Psoas muscle (tissue), 8 donors: ENCODE measurements around the gene NT5DC4. TPM values are rescaled to one million over a fixed set of nuclear protein-coding genes. Genes with fewer than 3 reads are reported as not detected.

ENCODE experiments used
- ATAC-seq, 4 donors: fragments of 200-7000 bp; cut with Tn5 transposase; one replicate each; pipeline ENCODE4 v1.9.1; 2020; ENCODE audit warnings: moderate library complexity in 3 of 4, mild to moderate bottlenecking in 2 of 4
- DNase-seq, 2 donors: peaks; one replicate each; pipeline ENCODE4 v3.0.0-alpha.2; 2020
- H3K27ac ChIP-seq: fragments of 200-600 bp; one replicate; pipeline ENCODE4 v1.8.0; 2022
- H3K27me3 ChIP-seq, 3 donors: fragments of 200-600 bp in 1 of 3; one replicate each; pipeline versions ENCODE4 v1.6.1 to v1.8.0; 2013 to 2022; ENCODE audit warnings: low read length in 2 of 3, mild to moderate bottlenecking in 2 of 3, moderate library complexity in 1 of 3; ENCODE audit not compliant: insufficient read depth in 3 of 3
- H3K36me3 ChIP-seq, 2 donors: fragments of 200-600 bp in 1 of 2; one replicate each; pipeline versions ENCODE4 v1.6.1 to v1.8.0; 2013 to 2022; ENCODE audit warnings: low read depth in 1 of 2, mild to moderate bottlenecking in 1 of 2, moderate library complexity in 1 of 2; ENCODE audit not compliant: insufficient read depth in 1 of 2
- H3K4me1 ChIP-seq: fragments of 200-600 bp; one replicate; pipeline ENCODE4 v1.8.0; 2022
- H3K4me3 ChIP-seq: fragments of 200-600 bp; one replicate; pipeline ENCODE4 v1.8.0; 2022; ENCODE audit warnings: mild to moderate bottlenecking
- H3K9me3 ChIP-seq: fragments of 200-600 bp; one replicate; pipeline ENCODE4 v1.8.0; 2022
- WGBS, 3 donors: extraction: QIAGEN DNeasy Blood & Tissue Kit; methylation state at CpG; one replicate each; pipeline versions ENCODE4 v1.1.6 to v1.1.7; 2013; 5-methylcytosine and 5-hydroxymethylcytosine counted together
- intact Hi-C, 2 donors: fragments of 100-400 bp; cut with DNase I; formaldehyde crosslinking; loops; one replicate each; pipeline versions ENCODE4 v1.11.0 to v1.14.2; 2022
- polyA plus RNA-seq, 3 donors: library from polyadenylated mRNA; stranded (reverse); fragments of 200-250 nt; gene quantifications; one replicate each; pipeline ENCODE4 v1.2.3, GENCODE V29; 2013
- total RNA-seq, 4 donors: library from RNA; stranded (reverse); fragmentation: NEBNext Ultra II Directional in 2 of 4; extraction: Animal tissue kit (Norgen Biotek cat#: 25700) in 2 of 4; gene quantifications; one replicate each; pipeline versions ENCODE4 v1.2.1 to v1.2.4, GENCODE V29; 2021 to 2023
- TF ChIP-seq, protein P1 (sequence below): fragments of 200-600 bp; IDR thresholded peaks from one replicate; pipeline ENCODE4 v1.8.0; 2022; ENCODE audit warnings: antibody characterized with exemption
- donor health status: healthy with polysubstance abuse.
- donor health status: DM: no; HTN: no; CAD: no; lungs with moderate emphysema.
- donor health status: Bipolar disorder and iron deficiency.
- donor health status: healthy.
- donor health status: DM: yes; HTN: yes; CAD: no.
- donor health status: DM: no; HTN: no; CAD: no.
- donor health status: DM: no; HTN: no; CAD: no.
- donor health status: DM: yes; HTN: yes; CAD: no.

Gene NT5DC4
- total and polyA plus RNA-seq, 7 donors, result not detected

- H3K36me3 ChIP-seq, result no peaks in the 10 kb centered on the region
- WGBS, 3 donors, result 87 to 88% (median 88%) methylated on average over 14 to 15 of the region's 15 CpGs
- ATAC-seq, result peak in 1 of 4 donors; percentile 11
- H3K9me3 ChIP-seq, result no peaks in the 10 kb centered on the region
- no peak for DNase-seq
- H3K27me3 ChIP-seq, result no peaks in the 10 kb centered on the region
- TF ChIP-seq, protein P1, sequence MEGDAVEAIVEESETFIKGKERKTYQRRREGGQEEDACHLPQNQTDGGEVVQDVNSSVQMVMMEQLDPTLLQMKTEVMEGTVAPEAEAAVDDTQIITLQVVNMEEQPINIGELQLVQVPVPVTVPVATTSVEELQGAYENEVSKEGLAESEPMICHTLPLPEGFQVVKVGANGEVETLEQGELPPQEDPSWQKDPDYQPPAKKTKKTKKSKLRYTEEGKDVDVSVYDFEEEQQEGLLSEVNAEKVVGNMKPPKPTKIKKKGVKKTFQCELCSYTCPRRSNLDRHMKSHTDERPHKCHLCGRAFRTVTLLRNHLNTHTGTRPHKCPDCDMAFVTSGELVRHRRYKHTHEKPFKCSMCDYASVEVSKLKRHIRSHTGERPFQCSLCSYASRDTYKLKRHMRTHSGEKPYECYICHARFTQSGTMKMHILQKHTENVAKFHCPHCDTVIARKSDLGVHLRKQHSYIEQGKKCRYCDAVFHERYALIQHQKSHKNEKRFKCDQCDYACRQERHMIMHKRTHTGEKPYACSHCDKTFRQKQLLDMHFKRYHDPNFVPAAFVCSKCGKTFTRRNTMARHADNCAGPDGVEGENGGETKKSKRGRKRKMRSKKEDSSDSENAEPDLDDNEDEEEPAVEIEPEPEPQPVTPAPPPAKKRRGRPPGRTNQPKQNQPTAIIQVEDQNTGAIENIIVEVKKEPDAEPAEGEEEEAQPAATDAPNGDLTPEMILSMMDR, result no peak
- H3K4me1 ChIP-seq, result no peaks in the 10 kb centered on the region
- H3K4me3 ChIP-seq, result no peak overlapping the region
- H3K27ac ChIP-seq, result no peak overlapping the region
- intact Hi-C loops, result loop anchor here (1.0 to 5.0 kb wide), 3 partner anchors 99 to 126 kb away; no protein-coding TSS in a partner anchor
Observed at GRCh38 chr2:112725545-112726457, 5.0 kb downstream of the NT5DC4 start.

GRCh38 chr2:112726487-112727190, 5.8 kb downstream of the NT5DC4 start:
- TF ChIP-seq, protein P1, result peak; percentile 92
- Histone ChIP-seq H3K27ac (no peak overlapping the region), H3K4me3 (no peak overlapping the region), H3K36me3 (no peaks in the 10 kb centered on the region), H3K4me1 (no peaks in the 10 kb centered on the region), H3K9me3 (no peaks in the 10 kb centered on the region), H3K27me3 (no peaks in the 10 kb centered on the region)
- DNase-seq (peak; percentile 89 to 92), ATAC-seq (peak; percentile 91 to 99 (median 92))
- 26 to 33% (median 28%) methylated on average over 18 to 19 of the region's 19 CpGs for WGBS, 3 donors
- intact Hi-C loops, result loop anchor here (1.0 to 5.0 kb wide), 3 partner anchors 100 to 126 kb away; no protein-coding TSS in a partner anchor

GRCh38 chr2:112727276-112728028, 6.6 kb downstream of the NT5DC4 start:
- intact Hi-C loops, result loop anchor here (2.0 to 5.0 kb wide), 2 partner anchors 101 to 125 kb away; no protein-coding TSS in a partner anchor
- TF ChIP-seq, protein P1, result no peak
- DNase-seq (no peak), ATAC-seq (no peak)
- H3K4me1 ChIP-seq, result no peaks in the 10 kb centered on the region
- H3K36me3 ChIP-seq, result no peaks in the 10 kb centered on the region
- H3K4me3 ChIP-seq, result no peak overlapping the region
- WGBS, 3 donors, result 83 to 87% (median 83%) methylated on average over 19 of the region's 19 CpGs
- H3K27me3 ChIP-seq, result no peaks in the 10 kb centered on the region
- H3K27ac ChIP-seq, result no peak overlapping the region
- no peaks in the 10 kb centered on the region for H3K9me3 ChIP-seq

GRCh38 chr2:112728029-112728362, 7.2 kb downstream of the NT5DC4 start:
- Histone ChIP-seq H3K4me3 (no peak overlapping the region), H3K27ac (no peak overlapping the region), H3K4me1 (no peaks in the 10 kb centered on the region), H3K36me3 (no peaks in the 10 kb centered on the region), H3K27me3 (no peaks in the 10 kb centered on the region), H3K9me3 (no peaks in the 10 kb centered on the region)
- TF ChIP-seq, protein P1, result no peak
- no peak for DNase-seq
- no peak for ATAC-seq
- intact Hi-C loops, result loop anchor here in 1 of 2 donors (5.0 kb wide), 1 partner anchor 126 kb away; no protein-coding TSS in a partner anchor
- WGBS, 3 donors, result 74 to 81% (median 74%) methylated on average over 4 of the region's 4 CpGs
